Duodenal mucosa (tissue), 2 donors: ENCODE results near the gene KIFC1.

Experiments used
- H3K27ac ChIP-seq: one replicate; pipeline ENCODE4 v1.7.0; 2013; ENCODE audit warnings: low read depth, low read length
- H3K27me3 ChIP-seq, 2 donors: one replicate each; pipeline ENCODE4 v1.7.0; 2013; ENCODE audit warnings: low read length in 2 of 2, control low read depth in 1 of 2; ENCODE audit not compliant: insufficient read depth in 2 of 2, control insufficient read depth in 1 of 2
- H3K36me3 ChIP-seq, 2 donors: one replicate each; pipeline ENCODE4 v1.7.0; 2013; ENCODE audit warnings: low read length in 2 of 2, control low read depth in 1 of 2; ENCODE audit not compliant: insufficient read depth in 2 of 2, control insufficient read depth in 1 of 2
- H3K4me1 ChIP-seq, 2 donors: one replicate each; pipeline ENCODE4 v1.7.0; 2013; ENCODE audit warnings: low read length in 2 of 2, control low read depth in 1 of 2; ENCODE audit not compliant: insufficient read depth in 2 of 2, control insufficient read depth in 1 of 2
- H3K4me3 ChIP-seq, 2 donors: one replicate each; pipeline ENCODE4 v1.7.0; 2013; ENCODE audit warnings: low read length in 2 of 2, low read depth in 1 of 2
- H3K9ac ChIP-seq, 2 donors: one replicate each; pipeline ENCODE4 v1.7.0; 2013; ENCODE audit warnings: low read length in 2 of 2, low read depth in 1 of 2
- H3K9me3 ChIP-seq, 2 donors: one replicate each; pipeline ENCODE4 v1.7.0; 2013; ENCODE audit warnings: low read length in 2 of 2, control low read depth in 1 of 2; ENCODE audit not compliant: control insufficient read depth in 1 of 2

KIFC1 gene

GRCh38 chr6:33426590-33427511 is 35.2 kb downstream of the KIFC1 start:
- no peaks in the 10 kb centered on the region for H3K27me3 ChIP-seq
- peak overlapping the region; percentile 67 to 74 for H3K4me3 ChIP-seq
- no peak overlapping the region for H3K27ac ChIP-seq
- H3K4me1 ChIP-seq, result peaks cover 42 to 58% of the 10 kb centered on the region in 2 donors
- peak overlapping the region; percentile 69 to 87 for H3K9ac ChIP-seq
- H3K9me3 ChIP-seq, result no peaks in the 10 kb centered on the region
- no peaks in the 10 kb centered on the region for H3K36me3 ChIP-seq

- peaks cover 42 to 58% of the 10 kb centered on the region in 2 donors for H3K4me1 ChIP-seq
- H3K4me3 ChIP-seq, result peak overlapping the region; percentile 66 to 67
- H3K27ac ChIP-seq, result no peak overlapping the region
- H3K27me3 ChIP-seq, result no peaks in the 10 kb centered on the region
- H3K9me3 ChIP-seq, result no peaks in the 10 kb centered on the region
- peak overlapping the region in 1 of 2 donors; percentile 69 for H3K9ac ChIP-seq
- no peaks in the 10 kb centered on the region for H3K36me3 ChIP-seq
Measured at GRCh38 chr6:33427585-33428223, 36.1 kb downstream of the KIFC1 start.

- Histone ChIP-seq H3K36me3 (no peaks in the 10 kb centered on the region), H3K9me3 (no peaks in the 10 kb centered on the region), H3K4me1 (peaks cover 42 to 58% of the 10 kb centered on the region in 2 donors), H3K9ac (peak overlapping the region; percentile 55 to 58), H3K4me3 (peak overlapping the region; percentile 55 to 60), H3K27ac (no peak overlapping the region), H3K27me3 (no peaks in the 10 kb centered on the region)
Measured at GRCh38 chr6:33428224-33428965, 36.8 kb downstream of the KIFC1 start.

- Histone ChIP-seq H3K27ac (no peak overlapping the region), H3K9ac (no peak overlapping the region), H3K27me3 (no peaks in the 10 kb centered on the region), H3K4me1 (peaks cover 42 to 57% of the 10 kb centered on the region in 2 donors), H3K9me3 (no peaks in the 10 kb centered on the region), H3K36me3 (no peaks in the 10 kb centered on the region), H3K4me3 (peak overlapping the region in 1 of 2 donors; percentile 55)
Measured at GRCh38 chr6:33428966-33429749, 37.5 kb downstream of the KIFC1 start.

- Histone ChIP-seq H3K9me3 (no peaks in the 10 kb centered on the region), H3K9ac (no peak overlapping the region), H3K27me3 (no peaks in the 10 kb centered on the region), H3K36me3 (no peaks in the 10 kb centered on the region), H3K4me1 (peaks cover 38 to 52% of the 10 kb centered on the region in 2 donors), H3K4me3 (no peak overlapping the region), H3K27ac (no peak overlapping the region)
Measured at GRCh38 chr6:33429750-33430052, 38.1 kb downstream of the KIFC1 start.

GRCh38 chr6:33430334-33430733 is 38.7 kb downstream of the KIFC1 start:
- Histone ChIP-seq H3K27ac (no peak overlapping the region), H3K9me3 (no peaks in the 10 kb centered on the region), H3K27me3 (no peaks in the 10 kb centered on the region), H3K9ac (no peak overlapping the region), H3K36me3 (peaks cover 0 to 3% of the 10 kb centered on the region in 2 donors), H3K4me3 (no peak overlapping the region), H3K4me1 (peaks cover 33 to 47% of the 10 kb centered on the region in 2 donors)

GRCh38 chr6:33430991-33431879 is 39.6 kb downstream of the KIFC1 start:
- H3K9ac ChIP-seq, result no peak overlapping the region
- no peak overlapping the region for H3K27ac ChIP-seq
- H3K27me3 ChIP-seq, result no peaks in the 10 kb centered on the region
- H3K36me3 ChIP-seq, result peaks cover 0 to 7% of the 10 kb centered on the region in 2 donors
- H3K4me1 ChIP-seq, result peaks cover 33 to 47% of the 10 kb centered on the region in 2 donors
- peak overlapping the region; percentile 14 for H3K4me3 ChIP-seq
- no peaks in the 10 kb centered on the region for H3K9me3 ChIP-seq

- no peak overlapping the region for H3K27ac ChIP-seq
- H3K27me3 ChIP-seq, result no peaks in the 10 kb centered on the region
- peaks cover 0 to 12% of the 10 kb centered on the region in 2 donors for H3K36me3 ChIP-seq
- H3K4me1 ChIP-seq, result peaks cover 32 to 42% of the 10 kb centered on the region in 2 donors
- H3K9ac ChIP-seq, result no peak overlapping the region
- no peak overlapping the region for H3K4me3 ChIP-seq
- H3K9me3 ChIP-seq, result no peaks in the 10 kb centered on the region
Measured at GRCh38 chr6:33431880-33432541, 40.4 kb downstream of the KIFC1 start.
